ENCODE data around the gene NCKAP5. TPM values are rescaled to one million over a fixed set of nuclear protein-coding genes. Genes with fewer than 3 reads are reported as not detected.

Gene NCKAP5
- total and polyA plus RNA-seq, 4 donors, result 2.3 to 20.2 (median 8.1) TPM

GRCh38 chr2:133497951-133498565 is 70.2 kb downstream of the NCKAP5 start:
- Histone ChIP-seq H3K27me3 (ENCODE audit: control insufficient read depth in 3 of 3, insufficient read depth in 3 of 3, low read length in 2 of 3) (no peaks in the 10 kb centered on the region), H3K4me3 (no peak overlapping the region), H3K9me3 (ENCODE audit: control insufficient read depth in 4 of 4, insufficient read depth in 3 of 4, low read length in 3 of 4) (no peaks in the 10 kb centered on the region), H3K4me1 (ENCODE audit: control insufficient read depth in 5 of 5, insufficient read depth in 5 of 5, low read length in 5 of 5) (peaks cover 0 to 22% (median 0%) of the 10 kb centered on the region in 5 donors), H3K9ac (ENCODE audit: insufficient read depth in 1 of 2, low read length in 2 of 2) (no peak overlapping the region), H3K36me3 (ENCODE audit: control insufficient read depth in 4 of 4, insufficient read depth in 4 of 4, low read length in 4 of 4) (no peaks in the 10 kb centered on the region), H3K27ac (ENCODE audit: low read depth in 1 of 2, low read length in 1 of 2) (no peak overlapping the region)
- DNase-seq, result no peak
- ATAC-seq (ENCODE audit: insufficient read depth, low FRiP score), result no peak
- no peak for TF ChIP-seq CTCF (IDR thresholded peaks at IDR 0.05; ENCODE audit: control extremely low read depth, extremely low read depth)
- WGBS, 2 donors, result 62 to 68% methylated on average over 6 of the region's 6 CpGs

DNA sequence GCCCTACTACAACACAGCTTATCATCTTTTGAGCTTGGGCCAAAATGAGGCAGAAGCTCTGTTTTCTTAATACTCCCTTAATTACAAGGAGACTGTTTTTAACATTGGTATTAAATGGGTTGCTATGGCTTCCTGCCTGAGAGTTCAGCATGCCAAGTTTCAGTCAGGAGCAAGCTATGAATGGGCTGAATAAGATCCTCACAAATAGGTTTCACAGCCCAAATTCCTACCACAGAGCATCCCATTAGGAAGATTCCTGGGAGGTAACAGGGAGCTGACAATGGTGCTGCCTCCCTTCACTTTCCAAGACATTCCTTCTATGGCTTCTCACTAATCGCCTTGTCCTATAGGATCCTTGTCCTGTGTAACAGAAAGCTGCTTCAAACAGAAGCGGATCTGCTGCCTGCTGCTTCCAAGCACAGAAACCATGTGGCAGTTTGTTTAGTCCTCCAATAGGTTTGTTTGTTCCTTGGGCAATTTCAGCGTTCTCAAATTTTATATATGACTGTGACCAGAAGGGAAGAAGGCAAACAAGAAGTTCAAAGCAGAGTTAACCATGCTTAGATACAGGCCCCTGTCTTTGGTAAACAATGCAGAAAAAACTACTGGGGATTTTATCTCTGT is 70.9 kb downstream of the NCKAP5 start:
- no peak overlapping the region for H3K27ac ChIP-seq (ENCODE audit: low read depth in 1 of 2, low read length in 1 of 2)
- 60 to 66% methylated on average over 3 of the region's 3 CpGs for WGBS, 2 donors
- H3K4me1 ChIP-seq (ENCODE audit: control insufficient read depth in 5 of 5, insufficient read depth in 5 of 5, low read length in 5 of 5), result peaks cover 0 to 22% (median 0%) of the 10 kb centered on the region in 5 donors
- no peak overlapping the region for H3K9ac ChIP-seq (ENCODE audit: insufficient read depth in 1 of 2, low read length in 2 of 2)
- TF ChIP-seq CTCF (IDR thresholded peaks at IDR 0.05; ENCODE audit: control extremely low read depth, extremely low read depth), result no peak
- no peak overlapping the region for H3K4me3 ChIP-seq
- no peaks in the 10 kb centered on the region for H3K27me3 ChIP-seq (ENCODE audit: control insufficient read depth in 3 of 3, insufficient read depth in 3 of 3, low read length in 2 of 3)
- no peaks in the 10 kb centered on the region for H3K9me3 ChIP-seq (ENCODE audit: control insufficient read depth in 4 of 4, insufficient read depth in 3 of 4, low read length in 3 of 4)
- no peaks in the 10 kb centered on the region for H3K36me3 ChIP-seq (ENCODE audit: control insufficient read depth in 4 of 4, insufficient read depth in 4 of 4, low read length in 4 of 4)
- DNase-seq (peak; percentile 68 to 88 (median 82)), ATAC-seq (ENCODE audit: insufficient read depth, low FRiP score) (no peak)

- 77 to 87% methylated on average over 3 of the region's 3 CpGs for WGBS, 2 donors
These were observed 71.6 kb downstream of the NCKAP5 start for GRCh38 chr2:133496501-133497269.

More at GRCh38 chr2:133496501-133497269, 71.6 kb downstream of the NCKAP5 start:
- no peak for ATAC-seq (ENCODE audit: insufficient read depth, low FRiP score)
- Histone ChIP-seq H3K9ac (ENCODE audit: insufficient read depth in 1 of 2, low read length in 2 of 2) (no peak overlapping the region), H3K4me3 (no peak overlapping the region), H3K4me1 (ENCODE audit: control insufficient read depth in 5 of 5, insufficient read depth in 5 of 5, low read length in 5 of 5) (peaks cover 0 to 22% (median 0%) of the 10 kb centered on the region in 5 donors), H3K9me3 (ENCODE audit: control insufficient read depth in 4 of 4, insufficient read depth in 3 of 4, low read length in 3 of 4) (no peaks in the 10 kb centered on the region), H3K27ac (ENCODE audit: low read depth in 1 of 2, low read length in 1 of 2) (no peak overlapping the region), H3K36me3 (ENCODE audit: control insufficient read depth in 4 of 4, insufficient read depth in 4 of 4, low read length in 4 of 4) (no peaks in the 10 kb centered on the region), H3K27me3 (ENCODE audit: control insufficient read depth in 3 of 3, insufficient read depth in 3 of 3, low read length in 2 of 3) (no peaks in the 10 kb centered on the region)
- no peak for TF ChIP-seq CTCF (IDR thresholded peaks at IDR 0.05; ENCODE audit: control extremely low read depth, extremely low read depth)
- DNase-seq, result peak in 1 of 3 donors; percentile 31

Data from lung (tissue), 12 donors.